GM12873 (cell line): Measurements from ENCODE around the gene DIS3L2.

Source experiments
- TF ChIP-seq, protein P1 (sequence below): IDR thresholded peaks from 2 replicates; pipeline ENCODE4 v1.5.1; 2012; ENCODE audit warnings: low read depth, mild to moderate bottlenecking, moderate library complexity, low read length, control low read depth; ENCODE audit not compliant: insufficient read depth; ENCODE audit errors: missing control alignments

The DIS3L2 gene

DNA sequence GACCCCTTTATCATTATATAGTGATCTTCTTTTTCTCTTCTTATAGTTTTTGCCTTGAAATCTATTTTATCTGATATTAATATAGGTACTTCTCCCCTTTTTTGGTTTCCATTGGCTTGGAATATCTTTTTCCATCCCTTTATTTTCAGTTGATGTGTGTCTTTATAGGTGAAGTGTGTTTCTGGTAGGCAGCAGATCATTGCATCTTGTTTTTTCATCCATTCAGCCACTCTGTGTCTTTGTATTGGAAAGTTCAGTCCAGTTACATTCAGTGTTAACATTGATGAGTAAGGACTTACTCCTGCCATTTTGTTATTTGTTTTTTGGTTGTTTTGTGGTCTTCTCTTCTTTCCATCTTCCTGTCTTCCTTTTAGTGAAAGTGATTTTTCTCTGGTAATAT, 133.4 kb downstream of the DIS3L2 start:
- TF ChIP-seq, protein P1, sequence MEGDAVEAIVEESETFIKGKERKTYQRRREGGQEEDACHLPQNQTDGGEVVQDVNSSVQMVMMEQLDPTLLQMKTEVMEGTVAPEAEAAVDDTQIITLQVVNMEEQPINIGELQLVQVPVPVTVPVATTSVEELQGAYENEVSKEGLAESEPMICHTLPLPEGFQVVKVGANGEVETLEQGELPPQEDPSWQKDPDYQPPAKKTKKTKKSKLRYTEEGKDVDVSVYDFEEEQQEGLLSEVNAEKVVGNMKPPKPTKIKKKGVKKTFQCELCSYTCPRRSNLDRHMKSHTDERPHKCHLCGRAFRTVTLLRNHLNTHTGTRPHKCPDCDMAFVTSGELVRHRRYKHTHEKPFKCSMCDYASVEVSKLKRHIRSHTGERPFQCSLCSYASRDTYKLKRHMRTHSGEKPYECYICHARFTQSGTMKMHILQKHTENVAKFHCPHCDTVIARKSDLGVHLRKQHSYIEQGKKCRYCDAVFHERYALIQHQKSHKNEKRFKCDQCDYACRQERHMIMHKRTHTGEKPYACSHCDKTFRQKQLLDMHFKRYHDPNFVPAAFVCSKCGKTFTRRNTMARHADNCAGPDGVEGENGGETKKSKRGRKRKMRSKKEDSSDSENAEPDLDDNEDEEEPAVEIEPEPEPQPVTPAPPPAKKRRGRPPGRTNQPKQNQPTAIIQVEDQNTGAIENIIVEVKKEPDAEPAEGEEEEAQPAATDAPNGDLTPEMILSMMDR, result no peak

DNA sequence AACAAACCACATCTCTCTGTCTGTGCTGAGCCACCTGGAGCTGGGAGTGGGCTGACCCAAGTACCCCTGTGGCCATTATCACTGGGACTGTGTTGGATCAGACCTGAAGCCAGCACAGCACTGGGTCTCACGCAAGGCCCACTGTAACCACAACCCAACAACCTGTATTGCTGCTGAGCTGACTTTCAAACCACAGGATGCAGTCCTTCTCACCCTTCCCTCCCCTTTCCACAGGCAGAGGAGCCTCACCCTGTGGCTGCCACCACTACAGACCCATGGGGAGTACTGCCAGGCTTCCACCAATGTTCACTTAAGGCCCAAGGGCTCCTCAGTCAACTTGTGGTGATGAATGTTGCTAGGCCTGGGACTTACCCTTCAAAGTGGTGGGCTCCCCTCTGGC, 135.7 kb downstream of the DIS3L2 start:
- TF ChIP-seq, protein P1, result no peak

DNA sequence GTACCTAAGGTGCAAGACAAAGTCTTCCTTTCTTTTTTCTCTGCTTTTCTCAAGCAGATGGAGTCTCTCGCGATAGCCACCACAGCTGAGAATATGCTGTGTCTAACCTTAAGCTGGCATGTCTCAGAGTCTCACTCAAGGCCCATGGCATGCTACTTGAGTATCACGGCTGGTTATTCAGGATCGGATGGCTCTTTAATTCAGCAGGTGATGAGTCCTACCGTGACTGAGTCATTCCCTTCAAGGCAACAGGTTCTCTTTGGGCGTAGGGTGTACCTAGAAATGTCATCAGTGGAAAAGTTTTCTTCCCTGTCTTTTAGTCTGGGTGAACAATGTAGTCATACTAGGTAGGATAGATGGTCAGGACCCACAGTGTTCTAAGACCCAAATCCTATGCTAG, 136.2 kb downstream of the DIS3L2 start:
- TF ChIP-seq, protein P1, result no peak

DNA sequence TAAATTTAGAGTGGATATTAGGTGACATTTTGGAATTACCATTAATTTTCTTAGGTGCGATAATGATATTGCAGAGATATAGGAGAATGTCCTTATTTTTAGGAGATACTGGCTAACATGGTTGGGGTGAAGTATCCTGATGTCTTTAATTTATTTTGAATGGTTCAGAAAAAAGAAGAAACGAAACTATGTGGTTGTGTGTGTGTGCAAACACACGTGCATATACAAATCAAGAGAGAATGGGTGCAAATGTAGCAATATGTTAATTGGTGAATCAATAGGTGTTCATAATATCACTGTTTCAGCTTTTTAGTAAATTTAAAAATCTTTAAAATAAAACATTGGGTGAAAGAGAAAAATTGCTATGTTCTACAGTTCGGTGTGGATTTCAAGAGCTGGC, 140.9 kb downstream of the DIS3L2 start:
- TF ChIP-seq, protein P1, result no peak

DNA sequence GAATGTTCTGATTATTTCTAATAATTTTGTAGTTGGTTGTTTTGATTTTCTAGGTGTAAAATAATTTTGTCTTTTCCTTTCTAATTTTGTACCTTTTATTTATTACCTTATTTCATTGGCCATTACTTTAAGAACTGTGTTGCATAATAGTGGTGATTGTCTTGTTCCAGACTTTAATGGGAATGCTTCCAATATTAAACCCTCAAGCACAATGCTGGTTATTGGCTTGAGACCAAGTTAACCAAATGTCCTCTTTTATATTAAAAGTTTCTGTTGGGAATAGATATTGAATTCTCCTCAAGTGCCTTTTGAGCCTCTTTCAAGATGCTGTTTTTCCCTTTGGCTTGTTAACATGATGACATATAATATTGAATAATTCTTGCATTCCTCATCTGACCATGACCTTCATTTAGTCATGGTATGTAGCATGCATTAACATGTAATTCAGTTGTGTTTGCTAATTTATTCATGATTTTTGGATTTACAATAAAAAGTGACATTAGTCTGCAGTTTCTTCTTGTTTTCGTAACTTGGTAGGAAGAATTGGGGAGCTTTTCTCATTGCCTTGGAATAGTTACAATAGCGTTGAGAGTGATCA, 141.7 kb downstream of the DIS3L2 start:
- TF ChIP-seq, protein P1, result no peak

DNA sequence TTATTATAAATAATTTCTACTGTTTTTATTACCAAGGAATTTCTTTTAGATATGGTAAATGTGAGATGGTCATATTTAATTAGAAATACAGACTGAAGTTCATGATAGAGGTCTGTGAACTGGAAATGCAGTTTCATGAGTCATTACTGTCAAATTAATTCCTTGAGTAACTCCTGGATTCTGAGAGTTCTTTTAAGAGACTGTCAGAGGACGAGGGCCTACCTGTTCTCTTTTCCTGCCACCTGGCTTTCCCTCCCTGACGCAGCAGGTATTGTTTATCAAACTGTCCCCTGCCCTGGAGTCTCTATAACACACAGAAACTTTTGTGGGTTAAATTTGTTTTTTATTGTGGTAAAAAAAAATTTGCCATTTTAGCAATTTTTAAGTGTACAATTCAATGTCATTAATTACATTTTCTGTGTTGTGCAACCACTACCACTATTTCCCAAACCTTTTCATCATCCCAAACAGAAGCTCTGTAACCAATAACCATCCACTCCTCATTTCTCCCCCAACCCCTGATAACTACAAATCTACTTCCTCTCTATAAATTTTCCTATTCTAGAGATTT, 142.6 kb downstream of the DIS3L2 start:
- TF ChIP-seq, protein P1, result no peak

DNA sequence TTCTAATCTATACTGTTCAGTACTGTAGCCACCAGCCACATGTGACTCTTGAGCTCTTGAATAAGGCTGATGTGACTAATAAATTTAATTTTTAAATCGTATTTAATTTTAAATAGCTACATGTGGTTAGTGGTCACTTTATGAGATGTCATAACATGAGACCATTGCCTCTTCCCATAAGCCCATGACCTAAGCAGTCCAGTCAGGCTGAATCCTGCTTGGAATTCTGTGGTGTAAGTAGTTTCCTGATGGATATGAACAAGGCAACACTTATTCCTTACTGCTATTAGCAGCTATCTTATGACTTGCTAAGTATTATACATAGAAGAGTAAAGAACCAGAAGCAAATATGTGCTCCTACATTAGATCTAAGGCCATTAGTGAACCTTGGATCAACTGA, 150.0 kb downstream of the DIS3L2 start:
- TF ChIP-seq, protein P1, result no peak

DNA sequence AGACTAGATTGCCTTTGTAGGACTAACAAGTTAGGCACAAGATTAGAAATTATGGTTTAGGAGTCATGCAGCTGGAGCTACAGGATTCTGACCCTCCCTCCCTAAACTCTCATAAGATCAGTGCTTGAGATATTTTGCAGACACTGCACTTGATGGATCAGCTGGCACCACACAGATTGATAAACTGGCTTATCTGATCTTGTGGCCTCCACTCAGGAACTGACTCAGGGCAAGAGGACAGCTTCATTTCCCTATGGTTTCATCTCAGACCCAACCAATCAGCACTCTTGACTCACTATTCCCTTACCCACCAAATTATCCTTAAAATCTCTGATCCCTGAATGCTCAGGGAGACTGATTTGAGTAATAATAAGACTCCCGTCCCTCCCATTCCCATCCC, 152.3 kb downstream of the DIS3L2 start:
- TF ChIP-seq, protein P1, result no peak
